ENCODE data around the gene USP46. TPM values are rescaled to one million over a fixed set of nuclear protein-coding genes. Genes with fewer than 3 reads are reported as not detected.

The USP46 gene
- total RNA-seq, 1 donor from 2014 or later, result 33.1 TPM

GRCh38 chr4:52618795-52619590, 40.1 kb downstream of the USP46 start:
- Mint-ChIP-seq H3K9me3 (ENCODE audit: low read depth) (no peaks in the 10 kb centered on the region), H3K4me3 (ENCODE audit: low read depth) (no peak overlapping the region), H3K27ac (peak overlapping the region; percentile 71), H3K4me1 (ENCODE audit: low read depth) (peaks cover 16% of the 10 kb centered on the region), H3K27me3 (no peaks in the 10 kb centered on the region), H3K36me3 (ENCODE audit: insufficient read depth) (peaks cover 13% of the 10 kb centered on the region)
- no peak for DNase-seq (ENCODE audit: low spot score, unreplicated experiment)
- TF ChIP-seq CTCF (IDR thresholded peaks at IDR 0.05; ENCODE audit: unreplicated experiment), result no peak

GRCh38 chr4:52617336-52618020, 41.6 kb downstream of the USP46 start:
- H3K4me1 Mint-ChIP-seq (ENCODE audit: low read depth), result peaks cover 16% of the 10 kb centered on the region
- H3K27me3 Mint-ChIP-seq, result no peaks in the 10 kb centered on the region
- no peak for TF ChIP-seq CTCF (IDR thresholded peaks at IDR 0.05; ENCODE audit: unreplicated experiment)
- H3K27ac Mint-ChIP-seq, result peak overlapping the region; percentile 19
- H3K36me3 Mint-ChIP-seq (ENCODE audit: insufficient read depth), result peaks cover 15% of the 10 kb centered on the region
- H3K4me3 Mint-ChIP-seq (ENCODE audit: low read depth), result no peak overlapping the region
- DNase-seq (ENCODE audit: low spot score, unreplicated experiment), result no peak
- H3K9me3 Mint-ChIP-seq (ENCODE audit: low read depth), result no peaks in the 10 kb centered on the region

- H3K27ac Mint-ChIP-seq, result no peak overlapping the region
- no peaks in the 10 kb centered on the region for H3K27me3 Mint-ChIP-seq
- H3K36me3 Mint-ChIP-seq (ENCODE audit: insufficient read depth), result peaks cover 28% of the 10 kb centered on the region
- peaks cover 3% of the 10 kb centered on the region for H3K9me3 Mint-ChIP-seq (ENCODE audit: low read depth)
- H3K4me3 Mint-ChIP-seq (ENCODE audit: low read depth), result no peak overlapping the region
- TF ChIP-seq CTCF (IDR thresholded peaks at IDR 0.05; ENCODE audit: unreplicated experiment), result no peak
- DNase-seq (ENCODE audit: low spot score, unreplicated experiment), result no peak
- H3K4me1 Mint-ChIP-seq (ENCODE audit: low read depth), result peaks cover 8% of the 10 kb centered on the region
Measured at GRCh38 chr4:52614241-52614640, 44.9 kb downstream of the USP46 start.

GRCh38 chr4:52612341-52612740, 46.8 kb downstream of the USP46 start:
- Mint-ChIP-seq H3K4me3 (ENCODE audit: low read depth) (no peak overlapping the region), H3K9me3 (ENCODE audit: low read depth) (peaks cover 3% of the 10 kb centered on the region), H3K27ac (no peak overlapping the region), H3K4me1 (ENCODE audit: low read depth) (no peaks in the 10 kb centered on the region), H3K27me3 (no peaks in the 10 kb centered on the region), H3K36me3 (ENCODE audit: insufficient read depth) (peaks cover 41% of the 10 kb centered on the region)
- DNase-seq (ENCODE audit: low spot score, unreplicated experiment), result no peak
- no peak for TF ChIP-seq CTCF (IDR thresholded peaks at IDR 0.05; ENCODE audit: unreplicated experiment)

GRCh38 chr4:52611030-52611555, 48.0 kb downstream of the USP46 start:
- no peak for TF ChIP-seq CTCF (IDR thresholded peaks at IDR 0.05; ENCODE audit: unreplicated experiment)
- Mint-ChIP-seq H3K27ac (no peak overlapping the region), H3K4me3 (ENCODE audit: low read depth) (no peak overlapping the region), H3K27me3 (no peaks in the 10 kb centered on the region), H3K4me1 (ENCODE audit: low read depth) (no peaks in the 10 kb centered on the region), H3K36me3 (ENCODE audit: insufficient read depth) (peaks cover 53% of the 10 kb centered on the region), H3K9me3 (ENCODE audit: low read depth) (peaks cover 12% of the 10 kb centered on the region)
- no peak for DNase-seq (ENCODE audit: low spot score, unreplicated experiment)
